K562 (cell line): ENCODE measurements around the gene PPP2R2B. TPM values are rescaled to one million over a fixed set of nuclear protein-coding genes. Genes with fewer than 3 reads are reported as not detected.
"Not testable (repeated sequence)": the region's sequence is repeated elsewhere in the genome, so short reads cannot be mapped to it uniquely, and the experiment has no call there.

Experiments
- ATAC-seq: fragments of 200-7000 bp; cut with Tn5 transposase; 3 replicates; pipeline ENCODE4 v1.9.1; 2020; ENCODE audit warnings: moderate library complexity
- BruUV-seq: library from RNA; stranded (reverse); fragments of 400-500 nt; replicated peaks from 2 replicates; lab custom pipeline; 2021; lab: Mats Ljungman, UMichigan
- CTCF ChIA-PET: fragments of 300-600 bp; formaldehyde crosslinking; extraction: SDS; loops from one replicate; lab custom pipeline; 2021; ENCODE audit warnings: low intra/inter-chr PET ratio; lab: Yijun Ruan, JAX
- POLR2A ChIA-PET: fragments of 300-600, 350-650 bp; sonication (Branson Sonifier 250); formaldehyde crosslinking; extraction: SDS; loops from one replicate; lab custom pipeline; 2021; ENCODE audit warnings: antibody characterized with exemption, inconsistent platforms; lab: Yijun Ruan, JAX
- DNase-seq, 4 experiments: peaks; one replicate each; pipeline versions ENCODE4 v3.0.0 to v3.0.0-alpha.2; 2011 to 2018; ENCODE audit warnings: low spot score in 3 of 4, mixed read lengths in 3 of 4; ENCODE audit errors: extremely low read depth in 1 of 4
- FAIRE-seq: peaks from 2 replicates; lab custom pipeline; 2011; peaks lifted over from hg19 to GRCh38; lab: Jason Lieb, UNC
- H2AFZ ChIP-seq: 2 replicates; pipeline ENCODE4 v1.6.0; 2011; ENCODE audit warnings: low read depth, low read length, control low read depth, inconsistent platforms
- H3K27ac ChIP-seq: fragments of 200-600 bp; 3 replicates; pipeline ENCODE4 v1.8.0; 2011; ENCODE audit warnings: low read depth, mild to moderate bottlenecking, control low read depth, inconsistent platforms, low read length, moderate library complexity, mixed read lengths; ENCODE audit errors: extremely low read depth
- H3K27me3 ChIP-seq, 2 experiments: fragments of 300-600 bp in 1 of 2; 2 replicates in 1 of 2; 3 replicates in 1 of 2; pipeline versions ENCODE4 v1.6.0 to v1.8.0; 2011; ENCODE audit warnings: inconsistent platforms in 2 of 2, low read length in 2 of 2, mild to moderate bottlenecking in 1 of 2, mixed read lengths in 1 of 2, moderate library complexity in 1 of 2; ENCODE audit not compliant: control insufficient read depth in 2 of 2, insufficient read depth in 2 of 2
- H3K36me3 ChIP-seq: fragments of 300-600 bp; 3 replicates; pipeline ENCODE4 v1.8.0; 2011; ENCODE audit warnings: mild to moderate bottlenecking, low read length, inconsistent platforms; ENCODE audit not compliant: control insufficient read depth, insufficient read depth
- H3K4me1 ChIP-seq, 2 experiments: fragments of 200-600 bp in 1 of 2; replicated peaks in 1 of 2; 2 replicates in 1 of 2; 3 replicates in 1 of 2; pipeline versions ENCODE4 v1.5.1 to v1.8.0; 2011; ENCODE audit warnings: inconsistent platforms in 2 of 2, low read length in 2 of 2, mild to moderate bottlenecking in 1 of 2, mixed read lengths in 1 of 2, moderate library complexity in 1 of 2; ENCODE audit not compliant: control insufficient read depth in 2 of 2, insufficient read depth in 2 of 2
- H3K4me2 ChIP-seq: 2 replicates; pipeline ENCODE4 v1.6.1; 2011; ENCODE audit warnings: low read length, control low read depth, inconsistent platforms, mixed read lengths; ENCODE audit not compliant: insufficient read depth
- H3K4me3 ChIP-seq: fragments of 200-600 bp; sonication (generic), shearing (Covaris generic); 2 replicates; pipeline ENCODE4 v1.5.1; 2016; ENCODE audit warnings: control low read depth, inconsistent platforms
- H3K79me2 ChIP-seq: fragments of 200-600 bp; 3 replicates; pipeline ENCODE4 v1.8.0; 2011; ENCODE audit warnings: low read length, inconsistent platforms; ENCODE audit not compliant: control insufficient read depth, insufficient read depth
- H3K9ac ChIP-seq, 2 experiments: 2 replicates each; pipeline versions ENCODE4 v1.6.0 to v1.6.1; 2011; ENCODE audit warnings: low read depth in 2 of 2, low read length in 2 of 2, control low read depth in 1 of 2, inconsistent platforms in 1 of 2, mild to moderate bottlenecking in 1 of 2, mixed read lengths in 1 of 2; ENCODE audit not compliant: insufficient read depth in 1 of 2
- H3K9me1 ChIP-seq: one replicate; pipeline ENCODE4 v1.6.0; 2011; ENCODE audit warnings: inconsistent platforms, mild to moderate bottlenecking, low read length, moderate library complexity; ENCODE audit not compliant: control insufficient read depth, insufficient read depth
- H3K9me3 ChIP-seq: replicated peaks from 2 replicates; pipeline ENCODE4 v1.5.1; 2011; ENCODE audit warnings: low read depth, low read length, inconsistent platforms; ENCODE audit not compliant: control insufficient read depth, insufficient read depth
- H4K20me1 ChIP-seq: replicated peaks from 2 replicates; pipeline ENCODE4 v1.6.1; 2011; ENCODE audit warnings: low read length, inconsistent platforms, mixed read lengths; ENCODE audit not compliant: control insufficient read depth, insufficient read depth
- CAMTA2 ChIP-seq: fragments of 250-450 bp; sonication (Bioruptor Pico); conservative IDR thresholded peaks from 2 replicates; pipeline ENCODE4 v1.5.1; 2022
- CREB1 ChIP-seq, 2 experiments: sonication (generic) in 1 of 2; formaldehyde crosslinking in 1 of 2; IDR thresholded peaks; 2 replicates each; pipeline versions ENCODE4 v1.6.1 to v1.8.0; 2012 to 2022; ENCODE audit warnings: inconsistent platforms in 1 of 2, mild to moderate bottlenecking in 1 of 2, missing genetic modification reagents in 1 of 2, moderate library complexity in 1 of 2
- HCFC1 ChIP-seq: IDR thresholded peaks from 2 replicates; pipeline ENCODE4 v1.6.1; 2012; ENCODE audit warnings: low read depth, low read length, improper control_type of control experiment
- KAT8 ChIP-seq: fragments of 450-650 bp; IDR thresholded peaks from 2 replicates; pipeline ENCODE4 v1.6.1; 2016; ENCODE audit warnings: low read depth, mild to moderate bottlenecking
- NFXL1 ChIP-seq: fragments of 450-650 bp; formaldehyde crosslinking; IDR thresholded peaks from 2 replicates; pipeline ENCODE4 v1.4.0; 2021; ENCODE audit warnings: mild to moderate bottlenecking
- ZNF707 ChIP-seq: fragments of 250-450 bp; sonication (Bioruptor Pico); conservative IDR thresholded peaks from 2 replicates; pipeline ENCODE4 v1.8.0; 2022; ENCODE audit warnings: inconsistent platforms, mild to moderate bottlenecking, moderate library complexity
- WGBS: fragments of 100-300 bp; shearing (Covaris generic); methylation state at CpG from one replicate; pipeline ENCODE4 v1.1.6; 2016; ENCODE audit warnings: low coverage, mixed read lengths; ENCODE audit not compliant: insufficient coverage; ENCODE audit errors: missing lambda C conversion rate; 5-methylcytosine and 5-hydroxymethylcytosine counted together
- in situ Hi-C: fragments of 300-500 bp; cut with MboI; formaldehyde crosslinking; loops from 4 replicates; pipeline ENCODE4 v1.15.0; 2018; ENCODE audit warnings: inconsistent platforms, mixed read lengths
- intact Hi-C: fragments of 100-400 bp; cut with micrococcal nuclease; formaldehyde crosslinking; loops from 2 replicates; pipeline ENCODE4 v1.14.2; 2022
- polyA plus RNA-seq, 8 experiments: library from polyadenylated mRNA; depleted of rRNA in 4 of 8; stranded (reverse) in 5 of 8; unstranded in 3 of 8; fragments of >200 nt; fragmentation: Nextera tagmentation in 2 of 8; fragmentation: Illumina TruSeq in 1 of 8; extraction: Ambion mirVana in 2 of 8; extraction: Trizol in 1 of 8; gene quantifications; 2 replicates each; pipeline versions ENCODE4 v1.2.1 to v1.2.3, GENCODE V29; 2011 to 2014; ENCODE audit warnings: inconsistent platforms in 1 of 8, missing spikeins in 1 of 8
- total RNA-seq, 7 experiments: library from RNA; depleted of rRNA in 6 of 7; stranded (reverse); fragments of >200 nt in 6 of 7; fragmentation: Illumina TruSeq in 2 of 7; extraction: Trizol in 2 of 7; gene quantifications; 2 replicates each; pipeline versions ENCODE4 v1.2.1 to v1.2.3, GENCODE V29; 2011 to 2021; ENCODE audit warnings: low replicate concordance in 1 of 7
- TF ChIP-seq, protein P1 (sequence below): fragments of 450-650 bp; IDR thresholded peaks from 2 replicates; pipeline ENCODE4 v1.6.1; 2016; ENCODE audit warnings: low read depth, mild to moderate bottlenecking, moderate library complexity
- TF ChIP-seq, protein P2 (sequence below): fragments of 450-650 bp; IDR thresholded peaks from 2 replicates; pipeline ENCODE4 v1.6.1; 2016; ENCODE audit warnings: borderline replicate concordance

PPP2R2B gene
- total and polyA plus RNA-seq, 9 of the 15 experiments (the other 6 are each of a cell fraction or from before 2014, with no cell fraction given): not detected

DNA sequence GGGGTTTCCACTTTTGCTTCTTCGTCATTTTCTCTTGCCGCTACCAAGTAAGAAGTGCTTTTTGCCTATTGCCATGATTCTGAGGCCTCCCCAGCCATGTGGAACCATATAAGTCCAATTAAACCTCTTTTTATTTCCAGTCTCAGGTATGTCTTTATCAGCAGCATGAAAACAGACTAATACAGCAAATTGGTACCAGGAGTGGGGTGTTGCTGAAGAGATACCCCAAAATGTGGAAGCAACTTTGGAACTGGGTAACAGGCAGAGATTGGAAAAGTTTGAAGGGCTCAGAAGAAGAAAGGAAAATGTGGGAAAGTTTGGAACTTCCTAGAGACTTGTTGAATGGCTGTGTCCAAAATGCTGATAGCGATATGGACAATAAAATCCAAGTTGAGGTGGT lies 149.8 kb downstream of the PPP2R2B start:
- ATAC-seq, H3K27ac ChIP-seq, H4K20me1 ChIP-seq, POLR2A ChIA-PET, H3K36me3 ChIP-seq, H3K79me2 ChIP-seq, DNase-seq, H3K27me3 ChIP-seq, in situ Hi-C loops, FAIRE-seq: not testable (repeated sequence)
- TF ChIP-seq ZNF707 (CRISPR knock-in tag): peak; percentile 92
- TF ChIP-seq, all 486 proteins: peak for 1; not testable (repeated sequence) for 485
- H3K9me3 ChIP-seq, H2AFZ ChIP-seq, H3K4me3 ChIP-seq, H3K4me1 ChIP-seq, H3K4me2 ChIP-seq, CTCF ChIA-PET, H3K9ac ChIP-seq, intact Hi-C loops, BruUV-seq, H3K9me1 ChIP-seq: not testable (repeated sequence)
- 0% methylated on average over 3 of the region's 3 CpGs for WGBS

DNA sequence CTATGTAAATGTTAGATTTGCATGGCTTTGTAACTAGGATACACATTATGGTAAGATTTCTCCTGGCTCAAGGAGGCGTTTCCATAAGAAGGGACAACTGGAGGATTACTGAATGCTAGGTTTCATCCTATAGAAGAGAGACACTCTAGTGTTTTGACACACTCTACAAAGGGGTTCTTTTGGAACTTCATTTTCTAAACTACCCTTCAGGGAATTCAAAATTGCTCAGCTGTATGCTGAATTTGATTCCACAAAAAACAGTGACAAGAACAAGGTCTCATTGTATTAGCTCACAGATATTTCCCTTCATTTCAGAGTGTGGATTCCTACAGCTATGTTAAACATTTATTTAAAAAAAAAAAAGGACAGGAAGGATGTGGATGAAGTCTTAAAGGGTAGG lies 151.7 kb downstream of the PPP2R2B start:
- BruUV-seq: no TSS peak
- H3K27ac ChIP-seq: no peak overlapping the region
- no peaks in the 10 kb centered on the region for H3K27me3 ChIP-seq
- H3K4me3 ChIP-seq: no peak overlapping the region
- H3K9me3 ChIP-seq: no peaks in the 10 kb centered on the region
- intact Hi-C loops: no loop called here
- FAIRE-seq: no peak
- H3K9me1 ChIP-seq: no peaks in the 10 kb centered on the region
- CTCF ChIA-PET: no interaction called here
- no peak for ATAC-seq
- no peak for DNase-seq
- no peaks in the 10 kb centered on the region for H3K36me3 ChIP-seq
- in situ Hi-C loops: no loop called here
- no peaks in the 10 kb centered on the region for H3K79me2 ChIP-seq
- H3K9ac ChIP-seq: no peak overlapping the region
- H3K4me2 ChIP-seq: no peak overlapping the region
- H2AFZ ChIP-seq: no peak overlapping the region
- no peaks in the 10 kb centered on the region for H3K4me1 ChIP-seq
- POLR2A ChIA-PET: no interaction called here
- H4K20me1 ChIP-seq: no peaks in the 10 kb centered on the region
- 0% methylated on average over 1 of the region's 1 CpG for WGBS
- TF ChIP-seq NFXL1: no peak
- no peak for TF ChIP-seq KAT8
- TF ChIP-seq, protein P1, sequence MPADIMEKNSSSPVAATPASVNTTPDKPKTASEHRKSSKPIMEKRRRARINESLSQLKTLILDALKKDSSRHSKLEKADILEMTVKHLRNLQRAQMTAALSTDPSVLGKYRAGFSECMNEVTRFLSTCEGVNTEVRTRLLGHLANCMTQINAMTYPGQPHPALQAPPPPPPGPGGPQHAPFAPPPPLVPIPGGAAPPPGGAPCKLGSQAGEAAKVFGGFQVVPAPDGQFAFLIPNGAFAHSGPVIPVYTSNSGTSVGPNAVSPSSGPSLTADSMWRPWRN: no peak
- TF ChIP-seq CAMTA2 (CRISPR knock-in tag): no peak
- TF ChIP-seq CREB1 (IDR thresholded peaks at IDR 0.05): no peak
- TF ChIP-seq CREB1 (CRISPR knock-in tag; IDR thresholded peaks at IDR 0.05): no peak
- no peak for TF ChIP-seq HCFC1
- TF ChIP-seq, protein P2, sequence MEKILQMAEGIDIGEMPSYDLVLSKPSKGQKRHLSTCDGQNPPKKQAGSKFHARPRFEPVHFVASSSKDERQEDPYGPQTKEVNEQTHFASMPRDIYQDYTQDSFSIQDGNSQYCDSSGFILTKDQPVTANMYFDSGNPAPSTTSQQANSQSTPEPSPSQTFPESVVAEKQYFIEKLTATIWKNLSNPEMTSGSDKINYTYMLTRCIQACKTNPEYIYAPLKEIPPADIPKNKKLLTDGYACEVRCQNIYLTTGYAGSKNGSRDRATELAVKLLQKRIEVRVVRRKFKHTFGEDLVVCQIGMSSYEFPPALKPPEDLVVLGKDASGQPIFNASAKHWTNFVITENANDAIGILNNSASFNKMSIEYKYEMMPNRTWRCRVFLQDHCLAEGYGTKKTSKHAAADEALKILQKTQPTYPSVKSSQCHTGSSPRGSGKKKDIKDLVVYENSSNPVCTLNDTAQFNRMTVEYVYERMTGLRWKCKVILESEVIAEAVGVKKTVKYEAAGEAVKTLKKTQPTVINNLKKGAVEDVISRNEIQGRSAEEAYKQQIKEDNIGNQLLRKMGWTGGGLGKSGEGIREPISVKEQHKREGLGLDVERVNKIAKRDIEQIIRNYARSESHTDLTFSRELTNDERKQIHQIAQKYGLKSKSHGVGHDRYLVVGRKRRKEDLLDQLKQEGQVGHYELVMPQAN: no peak
